Measurements from ENCODE around the gene PISD. TPM values are rescaled to one million over a fixed set of nuclear protein-coding genes. Genes with fewer than 3 reads are reported as not detected.
"Not testable (repeated sequence)": the region's sequence is repeated elsewhere in the genome, so short reads cannot be mapped to it uniquely, and the experiment has no call there.

Gene PISD
- total RNA-seq, result 27.3 and 28.2 TPM in 2 replicates

GRCh38 chr22:31661851-31662667 is at the start of gene PISD:
Gene PISD (minus strand): TSS chr22:31662215. CDS start chr22:31662208, 7 bp downstream.
- intact Hi-C loops (cut with micrococcal nuclease), result loop anchor here (1.0 to 10.0 kb wide), 5 partner anchors 14 to 813 kb away; partner anchors contain the start of genes FBXO7, PRR14L, RTCB and YWHAH

DNA sequence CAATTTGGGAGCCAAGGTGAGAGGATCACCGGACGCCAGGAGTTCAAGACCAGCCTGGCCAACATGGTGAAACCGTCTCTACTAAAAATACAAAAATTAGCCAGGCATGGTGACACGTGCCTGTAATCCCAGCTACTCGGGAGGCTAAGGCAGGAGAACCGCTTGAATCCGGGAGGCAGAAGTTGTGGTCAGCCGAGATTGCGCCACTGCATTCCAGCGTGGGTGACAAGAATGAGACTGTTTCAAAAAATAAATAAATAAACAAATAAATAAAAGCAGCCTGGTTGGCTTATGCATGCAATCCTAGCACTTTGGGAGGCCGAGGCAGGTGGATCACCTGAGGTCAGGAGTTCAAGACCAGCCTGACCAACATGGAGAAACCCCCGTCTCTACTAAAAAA is 49.2 kb upstream of the PISD start:
- intact Hi-C loops (cut with micrococcal nuclease), result not testable (repeated sequence)

GRCh38 chr22:31707519-31707918 is 45.5 kb upstream of the PISD start:
- intact Hi-C loops (cut with micrococcal nuclease), result no loop called here

GRCh38 chr22:31695423-31695822 is 33.4 kb upstream of the PISD start:
- intact Hi-C loops (cut with micrococcal nuclease), result no loop called here

- intact Hi-C loops (cut with micrococcal nuclease), result not testable (repeated sequence)
Measured at GRCh38 chr22:31694046-31694445, 32.0 kb upstream of the PISD start.

DNA sequence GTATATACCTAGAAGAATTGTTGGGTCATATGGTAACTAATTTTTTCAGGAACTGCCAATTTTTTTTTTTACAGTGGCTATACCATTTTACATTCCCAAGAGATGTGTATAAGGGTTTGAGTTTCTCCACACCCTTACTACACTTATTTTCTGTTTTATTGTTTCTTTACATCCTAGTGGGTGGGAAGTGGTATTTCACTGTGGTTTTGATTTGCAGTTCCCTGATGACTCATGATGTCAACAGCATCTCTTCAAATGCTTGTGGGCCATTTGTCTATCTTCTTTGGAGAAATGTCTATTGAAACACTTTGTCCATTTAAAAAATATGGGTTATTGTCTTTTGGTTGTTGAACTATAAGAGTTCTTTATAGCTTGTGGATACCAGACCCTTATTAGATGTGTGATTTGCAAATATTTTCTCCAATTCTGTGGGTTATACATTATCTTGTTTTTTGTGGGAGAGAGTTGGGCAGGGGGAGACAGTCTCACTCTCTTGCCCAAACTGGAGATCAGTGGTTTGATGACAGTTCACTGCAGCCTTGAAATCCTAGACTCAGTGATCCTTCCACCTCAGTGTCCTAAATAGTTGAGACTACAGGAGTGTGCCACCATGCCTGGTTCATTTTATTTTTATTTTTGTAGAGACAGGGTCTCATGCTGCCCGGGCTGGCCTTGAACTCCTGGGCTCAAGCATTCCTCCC is 30.3 kb upstream of the PISD start:
- intact Hi-C loops (cut with micrococcal nuclease), result no loop called here

- intact Hi-C loops (cut with micrococcal nuclease), result no loop called here
Measured at GRCh38 chr22:31691408-31691807, 29.4 kb upstream of the PISD start.

DNA sequence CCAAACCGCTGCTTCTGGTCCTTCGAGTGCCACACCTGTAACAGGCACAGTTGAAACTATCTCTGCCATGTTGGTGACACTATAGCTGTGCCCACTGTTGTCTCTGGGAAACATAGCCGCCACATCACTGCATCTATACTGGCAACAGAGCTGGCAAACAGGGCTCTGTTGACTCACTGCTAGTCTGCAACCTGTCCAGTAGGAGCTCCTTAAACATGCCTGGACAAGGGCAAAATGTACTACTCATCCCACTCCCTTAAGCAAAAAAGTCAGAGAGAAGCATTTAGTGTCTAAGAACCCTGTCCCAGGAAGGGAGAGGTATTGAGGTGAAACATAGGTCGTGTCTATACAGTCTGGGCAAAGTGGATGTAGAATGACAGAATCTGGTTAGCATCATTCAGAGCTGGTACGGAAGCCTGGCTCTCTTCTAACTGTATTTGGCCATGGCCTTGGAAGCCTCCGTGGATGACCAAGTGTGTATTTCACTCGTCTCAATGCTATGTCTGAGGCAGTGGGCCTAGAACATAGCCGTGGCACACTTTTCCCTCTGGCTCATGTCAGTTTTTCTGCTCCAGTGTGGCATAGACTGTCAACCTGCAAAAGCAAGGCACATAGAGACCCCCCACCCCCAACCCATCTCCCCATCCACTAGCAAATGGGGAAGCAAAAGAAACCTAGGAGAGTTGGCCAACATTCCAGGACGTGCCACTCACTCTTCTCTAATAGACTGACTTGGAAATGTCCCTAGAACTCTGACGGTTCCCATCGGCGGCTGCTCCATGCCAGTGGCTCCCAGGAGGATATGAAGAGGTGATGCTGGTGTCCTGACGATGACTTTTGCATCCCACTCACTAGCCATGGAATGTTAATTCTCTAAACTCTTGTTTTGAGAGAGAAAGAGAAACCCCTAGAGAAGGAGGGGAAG is 21.4 kb upstream of the PISD start:
- intact Hi-C loops (cut with micrococcal nuclease), result no loop called here

DNA sequence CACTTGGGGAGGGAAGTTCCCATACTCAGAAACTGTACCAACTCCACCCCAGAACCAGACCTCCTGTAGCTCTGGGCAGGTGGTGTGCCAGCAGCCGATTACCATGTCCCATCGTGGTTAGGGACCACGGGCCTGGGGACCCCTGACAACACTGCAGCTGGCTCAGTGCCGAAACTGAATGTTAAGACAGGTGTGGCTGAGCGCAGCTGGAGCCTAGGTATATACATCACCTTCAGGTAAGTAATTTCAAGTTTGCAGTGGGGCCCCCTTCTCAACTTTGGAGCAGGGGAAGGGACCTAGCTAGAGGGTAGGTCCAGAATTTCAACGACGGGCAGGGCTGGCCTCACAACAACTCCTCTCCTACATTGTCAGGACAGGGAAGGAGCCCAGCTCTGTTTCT is 20.7 kb upstream of the PISD start:
- intact Hi-C loops (cut with micrococcal nuclease), result no loop called here

- intact Hi-C loops (cut with micrococcal nuclease), result no loop called here
Measured at GRCh38 chr22:31681349-31682345, 19.6 kb upstream of the PISD start.

GRCh38 chr22:31680861-31681341 is 18.9 kb upstream of the PISD start:
- intact Hi-C loops (cut with micrococcal nuclease), result no loop called here

DNA sequence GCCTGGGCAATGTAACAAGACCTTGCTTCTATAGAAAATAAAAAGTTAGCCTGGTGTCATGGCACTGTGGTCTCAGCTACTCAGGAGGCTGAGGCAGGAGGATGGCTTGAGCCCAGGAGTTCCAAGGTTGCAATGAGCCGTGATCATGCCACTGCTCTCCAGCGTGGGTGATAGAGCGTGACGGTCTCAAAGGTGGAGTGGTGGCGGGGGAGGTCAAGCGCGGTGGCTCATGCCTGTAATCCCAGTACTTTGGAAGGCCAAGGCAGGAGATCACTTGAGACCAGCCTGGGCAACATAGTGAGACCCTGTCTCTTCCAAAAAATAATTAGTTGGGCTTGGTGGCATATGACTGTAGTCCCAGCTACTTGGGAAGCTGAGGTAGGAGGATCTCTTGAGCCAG is 16.7 kb upstream of the PISD start:
- intact Hi-C loops (cut with micrococcal nuclease), result no loop called here

DNA sequence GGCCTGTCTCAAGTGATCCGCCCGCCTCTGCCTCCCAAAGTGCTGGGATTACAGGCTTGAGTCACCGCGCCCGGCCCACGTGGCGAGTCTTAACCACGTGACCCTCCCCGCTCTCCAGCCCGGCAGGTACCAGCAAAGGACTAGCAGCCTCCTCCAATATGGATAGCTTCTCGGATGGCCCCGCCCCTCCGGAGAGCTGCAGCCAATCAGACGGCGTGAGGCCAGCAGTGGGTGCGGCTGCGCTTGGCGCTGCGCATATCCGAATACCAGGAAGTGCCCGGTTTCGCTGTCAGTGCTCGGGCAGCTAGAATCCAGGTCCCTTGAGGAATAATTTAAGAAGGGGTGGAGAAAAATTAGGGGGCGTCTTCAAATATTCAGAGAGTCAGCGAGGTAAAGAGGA is 14.7 kb upstream of the PISD start:
- intact Hi-C loops (cut with micrococcal nuclease), result loop anchor here (1.0 kb wide), 3 partner anchors 14 to 78 kb away; partner anchors contain the start of genes DEPDC5, PISD and PRR14L

DNA sequence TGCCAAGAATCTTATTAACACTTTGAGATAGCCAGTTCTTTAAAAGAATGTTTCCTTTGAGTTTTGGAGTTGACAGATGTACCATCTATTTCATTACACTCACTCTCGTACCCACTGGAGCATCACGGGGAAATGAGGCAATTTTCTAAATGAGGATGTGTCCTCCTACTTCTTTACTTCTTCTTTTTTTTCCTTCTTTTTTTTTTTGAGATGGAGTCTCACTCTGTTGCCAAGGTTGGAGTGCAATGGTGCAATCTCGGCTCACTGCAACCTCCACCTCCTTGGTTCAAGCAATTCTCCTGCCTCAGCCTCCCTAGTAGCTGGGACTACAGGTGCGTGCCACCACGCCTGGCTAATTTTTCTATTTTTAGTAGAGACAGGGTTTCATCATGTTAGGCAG is 12.2 kb upstream of the PISD start:
- intact Hi-C loops (cut with micrococcal nuclease), result not testable (repeated sequence)

GRCh38 chr22:31668849-31669248 is 6.8 kb upstream of the PISD start:
- intact Hi-C loops (cut with micrococcal nuclease), result loop anchor here (10.0 kb wide), 2 partner anchors 746 to 806 kb away; partner anchors contain the start of genes FBXO7 and RTCB

- intact Hi-C loops (cut with micrococcal nuclease), result loop anchor here (1.0 to 10.0 kb wide), 5 partner anchors 14 to 812 kb away; partner anchors contain the start of genes FBXO7, PRR14L, RTCB and YWHAH
Measured at GRCh38 chr22:31662668-31663037, 638 bp upstream of the PISD start.

DNA sequence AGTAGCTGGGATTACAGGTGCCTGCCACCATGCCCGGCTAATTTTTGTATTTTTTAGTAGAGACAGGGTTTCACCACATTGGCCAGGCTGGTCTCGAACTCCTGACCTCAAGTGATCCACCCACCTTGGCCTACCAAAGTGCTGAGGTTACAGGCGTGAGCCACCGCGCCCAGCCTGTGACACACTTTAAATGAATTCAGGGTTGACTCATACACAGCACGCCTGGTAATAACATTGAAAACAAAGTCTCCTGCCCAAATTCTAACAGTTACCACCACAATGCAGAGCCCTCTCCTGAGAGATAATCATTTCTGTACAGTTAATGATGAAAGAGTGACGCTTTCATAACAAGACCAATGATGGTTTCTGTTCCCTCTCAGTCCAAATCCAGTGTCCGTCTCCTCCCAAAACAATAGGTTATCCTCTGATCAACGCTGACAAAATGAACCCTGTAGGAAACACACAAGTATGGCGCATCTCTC is 1.1 kb downstream of the PISD start:
- intact Hi-C loops (cut with micrococcal nuclease), result loop anchor here (10.0 kb wide), 2 partner anchors 754 to 814 kb away; partner anchors contain the start of genes FBXO7 and RTCB

DNA sequence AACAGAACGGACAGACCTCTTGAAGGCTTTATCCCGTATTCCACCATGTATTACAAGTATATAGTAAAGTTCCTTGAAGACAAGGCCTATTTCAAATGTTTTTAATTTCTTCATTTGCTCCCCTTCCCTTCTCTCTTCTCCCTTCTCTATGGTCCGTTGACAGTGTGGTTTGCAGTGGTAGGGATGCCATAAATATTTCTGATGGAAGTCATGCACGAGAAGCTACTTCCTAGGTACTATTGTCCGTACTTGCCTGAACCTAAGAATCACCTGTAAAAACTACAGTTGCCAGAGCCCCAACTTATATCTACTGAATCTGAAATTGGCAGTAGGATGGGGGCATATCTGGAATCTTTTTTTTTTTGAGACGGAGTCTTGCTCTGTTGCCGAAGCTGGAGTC is 2.8 kb downstream of the PISD start:
- intact Hi-C loops (cut with micrococcal nuclease), result no loop called here

- intact Hi-C loops (cut with micrococcal nuclease), result no loop called here
Measured at GRCh38 chr22:31654408-31654807, 7.6 kb downstream of the PISD start.

GRCh38 chr22:31653944-31654343 is 8.1 kb downstream of the PISD start:
- intact Hi-C loops (cut with micrococcal nuclease), result no loop called here
